Mesenteric fat pad (tissue), 1 donor: ENCODE data around the gene NOL7. TPM values are rescaled to one million over a fixed set of nuclear protein-coding genes. Genes with fewer than 3 reads are reported as not detected.
A peak's percentile ranks its signal among the peaks of the same experiment; 100 is the strongest.

ENCODE experiments used
- DNase-seq: peaks from one replicate; pipeline ENCODE4 v3.0.0-alpha.2; 2020; ENCODE audit warnings: low spot score
- total RNA-seq: library from RNA; stranded (reverse); fragmentation: NEBNext Ultra II Directional; extraction: Animal tissue kit (Norgen Biotek cat#: 25700); gene quantifications from one replicate; pipeline ENCODE4 v1.2.1, GENCODE V29; 2021
- donor health status: DM: yes; HTN: yes; CAD: no.

Gene NOL7
- total RNA-seq, 1 donor from 2014 or later: 47.0 TPM

DNA sequence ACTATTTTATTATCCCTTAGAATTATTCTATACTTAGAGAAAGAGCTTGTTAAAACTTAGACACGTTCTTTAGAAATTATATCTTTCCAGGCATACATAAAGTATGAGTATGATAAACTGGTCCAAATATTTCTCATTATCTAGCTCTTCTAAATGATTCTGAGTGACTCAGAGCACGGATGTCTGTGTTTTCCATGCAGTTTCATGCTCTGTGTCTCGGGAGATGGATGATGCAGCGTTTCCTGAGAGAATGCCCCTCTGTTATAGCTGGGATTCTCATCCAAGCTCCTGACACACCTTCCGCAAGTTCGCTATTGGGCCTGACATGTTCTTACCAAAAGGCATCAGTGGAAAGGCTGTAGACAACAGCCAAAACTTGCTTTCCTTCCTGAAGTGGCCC lies 21.4 kb upstream of the NOL7 start:
- no peak for DNase-seq

DNA sequence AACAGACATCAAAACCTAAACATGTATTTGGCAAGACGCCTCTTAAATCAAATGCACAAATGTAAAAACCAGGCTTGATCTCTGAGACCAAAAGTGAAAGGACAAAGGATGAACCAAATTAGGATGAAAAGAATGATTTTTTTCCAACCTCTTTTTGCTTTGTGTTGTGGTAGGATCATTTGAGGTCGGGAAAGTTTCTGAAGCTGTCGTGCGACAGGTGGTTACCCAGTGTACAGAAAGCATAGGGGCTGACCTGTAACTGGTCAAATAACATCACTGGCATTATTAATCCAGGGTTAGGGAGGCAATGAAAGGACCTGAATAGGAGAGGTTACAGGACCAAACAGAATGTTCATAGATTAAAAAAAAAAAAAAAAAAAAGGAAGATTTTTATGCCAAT lies 18.1 kb upstream of the NOL7 start:
- DNase-seq: no peak

DNA sequence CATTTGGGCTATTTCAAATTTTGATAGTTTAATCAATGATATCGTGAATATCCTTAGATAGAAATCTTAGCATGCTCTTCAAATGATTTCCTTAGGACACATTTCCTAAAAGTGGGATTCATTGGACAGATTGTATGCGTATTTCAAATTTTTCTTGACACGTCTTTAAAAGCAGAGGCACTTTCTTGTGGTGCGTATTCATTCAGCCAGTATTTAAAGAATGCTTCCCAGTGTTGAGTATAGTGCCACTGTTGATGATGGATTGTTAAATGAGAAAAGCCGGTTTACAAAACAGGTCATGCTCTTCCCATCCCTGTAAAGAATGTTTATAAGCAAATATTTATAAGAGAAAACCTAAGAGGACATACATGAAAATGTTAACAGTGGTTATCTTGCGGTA lies 15.1 kb upstream of the NOL7 start:
- no peak for DNase-seq

DNA sequence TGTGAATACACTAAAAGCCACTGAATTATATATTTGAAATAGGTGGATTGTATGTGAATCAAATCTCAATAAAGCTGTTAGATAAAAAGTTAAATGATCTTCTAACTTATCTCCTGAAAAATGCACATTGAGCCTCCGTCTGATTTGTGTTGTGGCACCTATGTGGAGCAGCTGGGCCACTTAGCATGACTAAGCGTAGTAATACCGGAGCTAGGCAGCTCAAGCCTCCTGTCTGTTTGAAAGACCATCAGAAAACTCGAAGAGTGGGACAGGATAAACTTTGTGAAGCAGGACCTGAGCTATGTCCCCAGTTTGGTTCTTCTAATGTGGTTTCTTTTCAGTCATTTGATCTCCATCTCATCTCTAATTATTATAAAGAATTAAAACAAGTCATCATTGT lies 11.0 kb upstream of the NOL7 start:
- DNase-seq: no peak

DNA sequence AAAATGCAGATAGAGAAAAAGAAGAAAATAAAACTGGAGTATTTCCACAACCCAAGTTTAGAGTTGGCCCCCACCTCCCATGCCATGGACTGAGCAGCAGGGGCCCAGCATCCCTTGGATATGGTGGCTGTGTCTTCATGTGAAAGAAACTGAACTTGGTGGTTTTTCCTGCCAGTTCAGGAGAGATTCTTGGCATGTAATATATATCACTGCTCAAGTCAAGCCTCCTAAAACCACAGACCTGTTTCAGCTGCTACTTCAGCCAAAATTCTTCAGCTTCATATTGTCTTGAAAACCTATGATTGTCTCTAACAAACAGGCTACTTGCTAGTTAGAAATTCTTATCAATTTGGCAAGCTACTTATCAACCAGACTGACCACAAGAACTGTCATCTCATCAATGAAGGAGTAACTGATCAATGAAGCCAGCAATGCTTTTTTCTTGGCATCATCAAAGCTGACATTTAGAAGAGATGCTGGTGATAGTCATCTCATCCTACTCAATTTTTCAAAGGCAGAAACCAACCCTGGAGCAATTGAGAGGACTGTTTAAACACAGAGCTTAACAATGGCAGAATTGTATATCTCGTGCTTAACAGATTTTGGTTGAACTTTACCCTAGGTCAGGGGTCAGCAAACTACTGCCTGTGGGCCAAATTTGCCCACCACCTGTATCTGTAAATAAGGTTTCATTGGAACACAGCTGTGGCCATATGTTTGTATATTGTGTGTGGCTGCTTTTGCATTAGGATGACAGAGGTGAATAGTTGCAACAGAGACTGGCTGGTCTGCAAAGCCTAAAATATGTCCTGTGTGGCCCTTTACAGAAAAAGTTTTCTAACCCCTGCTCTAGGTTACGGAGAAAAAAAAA lies 10.4 kb upstream of the NOL7 start:
- no peak for DNase-seq

DNA sequence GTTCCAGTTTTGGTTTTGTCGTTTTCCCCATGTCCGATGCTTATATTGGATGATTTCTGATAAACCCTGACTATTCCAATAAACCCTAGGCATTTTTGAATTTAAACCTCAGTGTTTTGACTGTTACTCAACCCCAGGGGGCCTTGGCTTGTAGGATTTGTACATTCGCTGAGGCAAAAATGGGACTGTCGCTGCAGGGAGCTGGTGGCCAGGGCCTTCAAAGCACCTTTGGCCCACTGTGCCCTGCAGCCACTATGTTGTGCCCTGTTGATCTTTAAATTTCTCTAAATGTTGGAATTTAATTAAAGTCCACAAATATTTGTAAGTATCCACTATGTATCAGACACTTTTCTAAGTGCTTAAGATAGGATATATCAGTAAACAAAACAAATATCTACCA lies 9.5 kb upstream of the NOL7 start:
- no peak for DNase-seq

DNA sequence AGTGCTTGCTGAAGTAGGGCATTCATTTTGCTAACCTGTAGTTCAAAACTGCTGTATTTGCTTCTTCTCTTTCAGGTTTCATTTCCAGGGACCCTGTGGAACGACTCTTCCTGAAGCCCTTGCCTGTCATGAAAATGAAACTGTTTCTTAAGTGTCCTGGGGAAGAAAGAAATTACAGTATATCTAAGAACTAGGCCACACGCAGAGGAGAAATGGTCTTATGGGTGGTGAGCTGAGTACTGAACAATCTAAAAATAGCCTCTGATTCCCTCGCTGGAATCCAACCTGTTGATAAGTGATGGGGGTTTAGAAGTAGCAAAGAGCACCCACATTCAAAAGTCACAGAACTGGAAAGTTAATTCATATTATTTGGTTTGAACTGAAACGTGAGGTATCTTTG lies 3.4 kb upstream of the NOL7 start:
- no peak for DNase-seq

DNA sequence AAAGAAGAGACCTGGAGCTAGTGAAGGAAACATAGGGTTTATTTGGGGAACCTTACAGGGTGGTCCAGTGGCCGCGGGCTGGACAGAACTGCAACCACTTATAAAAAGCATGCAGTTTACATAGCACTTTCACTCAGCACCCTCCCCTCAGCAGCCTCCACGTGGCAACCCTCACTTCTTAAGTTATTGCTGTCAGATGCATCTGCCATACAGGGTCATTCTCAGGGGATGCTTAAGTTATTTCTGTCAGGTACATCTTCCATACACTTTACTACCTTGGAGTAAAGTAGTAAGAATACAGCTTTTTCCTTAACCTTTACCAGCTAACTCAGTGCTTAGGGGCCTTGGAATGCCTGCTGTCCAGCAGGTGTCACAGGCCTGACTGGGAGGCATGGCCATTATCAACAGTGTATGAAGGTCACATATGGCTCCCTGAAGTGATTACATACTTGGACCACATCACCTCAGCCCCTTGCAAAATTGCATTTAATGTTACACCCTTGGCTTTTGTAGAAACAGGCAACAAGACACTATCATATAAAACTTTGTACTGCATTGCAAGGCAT lies 2.0 kb upstream of the NOL7 start:
- no peak for DNase-seq

DNA sequence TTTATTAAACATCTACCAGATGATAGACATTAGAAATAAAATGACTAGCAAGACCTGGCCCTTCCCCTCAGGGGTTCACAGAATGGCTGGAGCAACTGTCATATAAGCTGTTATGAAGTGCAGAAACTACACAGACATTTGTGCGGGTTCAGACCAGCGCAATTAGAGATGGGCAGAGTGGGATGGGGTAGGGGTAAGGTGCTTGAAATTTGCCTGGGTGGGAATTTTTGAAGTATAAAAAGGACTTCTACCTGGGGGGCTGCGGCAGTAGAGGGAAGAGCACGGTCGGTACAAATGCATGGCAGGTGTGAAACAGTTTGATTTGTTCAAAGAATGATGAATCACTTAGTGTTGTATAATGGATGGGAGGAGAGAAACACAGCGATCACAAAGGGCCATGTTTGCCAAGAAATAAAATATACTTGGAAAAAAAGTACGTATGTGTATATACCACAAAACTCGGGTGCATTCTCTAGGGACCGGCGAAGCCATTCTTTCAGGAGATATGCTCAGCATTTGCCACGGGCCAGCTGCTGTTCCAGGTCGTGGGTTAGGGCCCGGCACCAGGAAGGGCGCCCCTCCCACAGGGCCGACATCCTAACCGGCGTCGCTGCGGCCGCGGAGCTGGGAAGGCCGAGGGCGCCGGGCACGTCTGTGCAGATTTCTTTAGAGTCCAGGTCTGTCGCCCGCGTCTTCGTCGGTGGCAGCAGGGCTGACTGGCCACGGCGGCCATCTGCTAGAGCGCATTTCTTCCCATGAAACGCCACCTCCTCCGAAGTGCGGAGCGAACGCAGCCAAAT lies 809 bp upstream of the NOL7 start:
- peak; percentile 90 for DNase-seq

DNA sequence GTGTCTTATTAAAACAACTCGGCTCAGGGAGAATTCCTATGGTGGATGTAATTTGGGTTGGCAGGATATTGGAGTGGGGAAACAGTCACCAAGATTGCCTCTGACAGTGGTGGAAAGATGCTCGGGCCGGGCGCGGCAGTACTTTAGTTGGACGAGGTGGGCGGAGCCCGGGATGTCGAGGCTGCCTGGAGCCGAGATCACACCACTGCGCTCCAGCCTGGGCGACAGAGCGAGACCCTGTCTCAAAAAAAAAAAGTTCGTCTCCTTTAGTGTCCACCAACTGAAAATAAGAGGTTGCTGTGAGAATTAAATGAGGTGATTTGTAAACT lies 621 bp downstream of the NOL7 start:
- no peak for DNase-seq

DNA sequence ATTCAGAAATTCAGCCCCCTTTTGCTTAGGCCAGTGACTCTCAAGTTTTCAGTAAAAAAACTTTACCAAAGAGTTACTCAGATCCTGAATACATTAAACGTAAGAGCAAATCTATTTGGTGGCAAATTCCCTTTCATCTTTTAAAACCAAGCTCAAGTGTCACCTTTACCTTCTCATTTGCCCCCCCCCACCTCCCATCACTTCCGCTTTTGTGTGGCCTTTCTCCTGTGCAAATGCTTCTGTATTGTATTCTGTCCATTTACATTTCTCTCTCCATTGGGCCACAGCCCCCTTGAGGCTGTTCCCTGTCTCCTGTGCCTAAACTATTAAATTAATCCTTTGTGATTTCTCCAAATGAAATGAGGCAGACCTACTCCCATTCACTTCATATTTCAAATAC lies 1.9 kb downstream of the NOL7 start:
- no peak for DNase-seq

DNA sequence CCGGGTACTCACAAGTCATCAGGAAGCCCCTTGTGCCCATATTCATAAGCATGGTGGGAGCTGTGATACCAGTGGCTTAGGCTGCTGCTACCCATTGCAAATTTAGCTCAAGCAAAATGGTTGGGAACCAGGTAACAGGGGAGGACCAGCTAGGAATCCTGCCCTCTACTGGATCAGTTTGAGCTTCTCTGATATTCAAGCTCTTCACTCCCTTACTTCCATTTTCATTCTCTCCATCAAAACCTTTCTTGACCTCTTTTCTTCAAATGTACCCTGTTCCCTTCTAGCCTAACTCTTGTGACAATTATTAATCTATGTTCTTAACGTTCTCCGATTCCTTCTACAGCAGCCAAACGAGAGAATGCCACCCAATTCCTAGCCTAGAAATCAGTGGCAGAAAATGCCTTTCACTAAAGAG lies 9.7 kb downstream of the NOL7 start:
- no peak for DNase-seq

DNA sequence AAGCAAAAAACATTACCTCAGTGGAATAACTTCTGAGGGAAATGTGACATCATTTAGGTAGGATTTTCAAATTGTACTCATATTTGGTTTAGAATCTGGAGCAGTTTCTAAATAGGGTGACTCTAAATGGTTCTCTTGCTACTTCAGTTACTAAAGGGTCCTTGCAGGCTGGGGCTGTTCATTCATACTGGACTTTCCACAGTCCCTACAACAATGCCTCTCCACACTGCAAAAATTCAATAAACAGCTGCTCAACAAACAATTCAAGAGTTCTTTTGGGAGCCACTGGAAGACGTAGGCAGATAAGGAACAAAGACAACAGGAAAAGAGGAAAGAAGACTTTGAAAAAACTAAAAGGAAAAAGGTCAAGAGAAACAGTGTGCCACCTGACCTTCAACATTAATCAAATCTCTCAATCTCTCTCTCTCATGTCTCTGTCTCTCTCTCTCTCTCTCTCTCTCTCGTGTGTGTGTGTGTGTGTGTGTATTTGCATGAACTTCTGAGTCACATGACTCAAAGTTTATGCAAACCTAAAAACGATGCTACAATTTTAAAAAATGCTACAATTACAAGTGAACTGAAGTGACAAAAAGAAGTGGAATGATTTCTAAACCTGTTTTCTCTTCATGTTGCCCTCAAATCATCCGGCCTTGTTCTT lies 14.5 kb downstream of the NOL7 start:
- no peak for DNase-seq

DNA sequence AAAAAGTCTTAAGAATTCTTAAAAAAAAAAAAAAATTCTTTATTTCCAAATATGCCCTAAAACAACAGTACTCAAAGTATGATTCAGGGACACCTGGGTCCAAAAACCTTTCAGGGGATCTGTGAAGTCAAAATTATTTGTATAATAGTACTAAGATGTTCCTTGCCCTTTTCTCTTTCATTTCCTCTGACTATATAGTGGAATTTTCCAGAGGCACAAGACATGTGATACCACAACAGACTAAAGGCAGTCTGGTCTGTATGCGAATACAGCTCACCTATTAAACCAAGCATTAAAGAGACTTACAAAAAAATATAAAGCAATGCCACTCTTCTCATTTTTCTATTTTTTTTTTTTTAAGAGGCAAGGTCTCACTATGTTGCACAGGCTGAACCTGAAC lies 15.4 kb downstream of the NOL7 start:
- DNase-seq: no peak

DNA sequence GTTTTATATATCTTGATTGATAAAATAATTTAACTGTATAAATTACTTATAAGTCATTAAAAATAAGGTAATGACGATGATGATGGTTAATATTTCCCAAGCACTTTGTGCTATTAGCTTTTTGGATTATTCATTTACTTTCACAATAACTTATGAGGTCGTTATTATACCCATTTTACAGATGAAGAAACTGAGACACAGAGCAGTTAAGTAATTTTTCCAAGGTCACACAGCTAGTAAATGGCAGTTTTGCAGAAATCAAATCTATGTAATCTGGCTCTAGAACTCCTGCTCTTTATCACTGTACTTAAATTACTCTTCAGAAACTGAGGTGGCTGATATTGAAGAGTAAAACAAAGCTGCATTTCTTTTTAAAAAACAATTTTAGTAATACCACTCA lies 18.2 kb downstream of the NOL7 start:
- no peak for DNase-seq

DNA sequence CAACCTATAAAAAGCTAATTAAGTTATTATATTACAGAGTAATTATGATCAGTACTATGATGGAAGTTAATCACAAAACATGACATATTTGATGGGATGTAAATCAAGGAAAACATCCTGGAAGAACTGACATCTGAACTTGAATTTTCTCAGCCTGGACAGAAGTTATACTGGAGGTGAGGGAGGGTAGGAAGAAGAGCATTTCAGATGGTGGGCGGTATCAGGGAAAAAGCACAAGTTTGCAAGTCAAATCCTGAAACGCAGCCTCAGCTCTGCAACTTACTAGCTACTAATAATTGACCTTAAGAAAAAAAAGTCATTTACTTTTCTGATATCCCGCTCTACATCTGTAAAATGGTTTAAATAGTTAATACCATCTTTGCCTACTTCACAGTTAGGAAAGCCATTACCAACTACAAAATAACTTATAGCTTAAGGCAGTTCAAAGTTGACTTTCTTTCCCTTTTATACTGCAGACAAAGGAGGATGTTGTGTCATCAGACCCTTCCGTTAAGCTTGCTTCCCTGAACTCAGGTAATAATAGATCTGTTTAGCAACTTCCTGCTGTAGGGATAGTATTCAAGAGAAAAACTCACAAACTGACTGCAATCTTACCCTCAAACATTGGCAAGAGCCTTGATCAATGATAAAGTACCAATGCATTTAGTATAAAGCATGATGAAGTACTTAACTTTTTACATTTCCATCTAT lies 21.0 kb downstream of the NOL7 start:
- DNase-seq: no peak

DNA sequence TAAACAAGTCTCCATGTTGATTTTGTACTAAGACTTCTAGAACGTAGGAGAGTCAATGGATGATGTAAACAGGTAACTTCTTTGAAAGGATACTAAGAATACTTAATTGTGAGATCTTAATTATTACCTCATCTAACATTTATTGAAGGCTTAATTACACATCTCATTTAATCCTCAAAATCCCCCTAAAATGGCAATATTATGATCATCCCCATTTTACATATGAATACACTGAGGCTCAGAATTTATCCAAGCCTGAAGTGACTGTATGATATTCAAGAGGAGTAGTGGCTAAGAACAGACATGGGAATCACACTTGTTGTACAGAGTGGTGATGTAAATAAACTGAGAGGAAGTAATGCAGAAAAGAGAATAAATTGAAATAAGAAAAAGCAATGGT lies 22.9 kb downstream of the NOL7 start:
- no peak for DNase-seq

DNA sequence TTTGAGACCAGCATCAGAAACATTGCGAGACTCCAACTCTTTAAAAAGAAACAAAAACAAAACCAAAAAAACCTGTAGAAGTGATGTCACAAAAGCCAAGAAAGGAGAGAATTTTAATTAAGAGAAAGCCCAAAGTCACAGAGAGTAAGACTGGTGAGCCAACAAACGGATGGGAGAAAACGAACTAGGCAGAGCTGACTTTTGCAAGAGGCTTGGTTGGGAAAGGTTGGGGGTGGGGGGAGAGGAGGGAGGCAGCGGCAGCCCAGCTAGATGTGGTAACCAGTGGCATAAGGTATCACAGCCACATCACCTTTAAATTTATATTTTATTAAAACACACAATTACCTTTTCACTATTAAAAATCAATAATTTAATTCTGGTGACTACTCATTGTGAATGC lies 23.5 kb downstream of the NOL7 start:
- no peak for DNase-seq

DNA sequence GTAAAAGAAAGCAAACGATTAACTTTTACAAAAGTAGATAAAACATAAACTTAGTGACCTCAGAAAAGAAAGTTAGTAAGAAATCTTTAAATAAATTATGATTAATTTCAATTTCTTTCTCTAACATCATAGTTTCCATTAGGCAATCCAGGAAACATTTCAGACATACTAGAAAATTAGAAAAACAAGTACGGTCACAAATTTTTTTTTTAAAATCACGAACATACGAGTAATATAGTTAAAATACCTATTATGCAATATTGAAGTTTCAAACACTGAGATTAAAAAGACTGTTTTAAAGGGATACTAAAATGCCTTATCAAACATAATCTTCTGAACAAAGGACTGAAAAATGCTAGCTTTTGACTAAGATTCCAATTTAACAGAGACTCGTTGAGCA lies 26.2 kb downstream of the NOL7 start:
- DNase-seq: no peak

DNA sequence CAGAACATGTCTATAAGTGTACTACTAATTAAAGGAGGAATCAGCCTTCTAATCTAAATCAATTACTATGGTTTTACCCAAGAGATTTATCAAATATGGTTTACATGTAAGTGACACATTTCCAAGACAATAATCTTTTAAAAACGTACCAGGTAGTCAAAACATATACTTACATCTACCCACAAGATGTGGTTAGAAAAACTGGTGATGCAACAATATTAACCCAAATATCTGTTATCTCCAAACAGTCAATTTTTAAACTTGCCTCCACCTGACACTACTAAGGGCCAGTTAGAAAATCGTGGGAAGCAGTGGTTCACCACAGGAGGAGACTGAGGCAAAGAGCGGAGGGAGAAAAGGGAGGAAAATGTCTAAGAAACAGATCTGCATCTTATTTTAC lies 28.0 kb downstream of the NOL7 start:
- no peak for DNase-seq

DNA sequence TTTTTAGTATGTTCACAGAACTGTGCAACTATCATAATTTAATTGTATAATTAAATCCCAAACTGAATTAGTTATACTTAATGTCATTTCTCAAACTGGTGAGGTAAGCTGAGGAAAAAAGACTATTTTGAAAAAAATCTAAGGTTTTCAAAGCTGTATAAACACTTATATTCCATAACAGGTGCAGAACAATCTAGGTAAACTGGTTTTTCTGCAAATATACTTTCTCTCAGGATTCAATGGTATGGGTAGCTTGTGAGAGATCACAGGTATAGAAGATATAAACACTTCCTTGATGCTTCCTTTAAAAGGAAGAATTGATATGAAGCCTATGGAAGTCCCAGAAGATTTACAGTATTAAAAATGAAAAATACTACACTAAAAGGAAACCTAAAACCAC lies 33.7 kb downstream of the NOL7 start:
- no peak for DNase-seq
